NCI-H2107 treated with DMSO at 0.1 percent for 48 hours (cell line): ENCODE data around the gene TRAF4.

Experiments used
- DNase-seq: peaks from one replicate; lab custom pipeline; 2025; ENCODE audit not compliant: unreplicated experiment; lab: John Stamatoyannopoulos, UW

The TRAF4 gene, protein sequence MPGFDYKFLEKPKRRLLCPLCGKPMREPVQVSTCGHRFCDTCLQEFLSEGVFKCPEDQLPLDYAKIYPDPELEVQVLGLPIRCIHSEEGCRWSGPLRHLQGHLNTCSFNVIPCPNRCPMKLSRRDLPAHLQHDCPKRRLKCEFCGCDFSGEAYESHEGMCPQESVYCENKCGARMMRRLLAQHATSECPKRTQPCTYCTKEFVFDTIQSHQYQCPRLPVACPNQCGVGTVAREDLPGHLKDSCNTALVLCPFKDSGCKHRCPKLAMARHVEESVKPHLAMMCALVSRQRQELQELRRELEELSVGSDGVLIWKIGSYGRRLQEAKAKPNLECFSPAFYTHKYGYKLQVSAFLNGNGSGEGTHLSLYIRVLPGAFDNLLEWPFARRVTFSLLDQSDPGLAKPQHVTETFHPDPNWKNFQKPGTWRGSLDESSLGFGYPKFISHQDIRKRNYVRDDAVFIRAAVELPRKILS

DNA sequence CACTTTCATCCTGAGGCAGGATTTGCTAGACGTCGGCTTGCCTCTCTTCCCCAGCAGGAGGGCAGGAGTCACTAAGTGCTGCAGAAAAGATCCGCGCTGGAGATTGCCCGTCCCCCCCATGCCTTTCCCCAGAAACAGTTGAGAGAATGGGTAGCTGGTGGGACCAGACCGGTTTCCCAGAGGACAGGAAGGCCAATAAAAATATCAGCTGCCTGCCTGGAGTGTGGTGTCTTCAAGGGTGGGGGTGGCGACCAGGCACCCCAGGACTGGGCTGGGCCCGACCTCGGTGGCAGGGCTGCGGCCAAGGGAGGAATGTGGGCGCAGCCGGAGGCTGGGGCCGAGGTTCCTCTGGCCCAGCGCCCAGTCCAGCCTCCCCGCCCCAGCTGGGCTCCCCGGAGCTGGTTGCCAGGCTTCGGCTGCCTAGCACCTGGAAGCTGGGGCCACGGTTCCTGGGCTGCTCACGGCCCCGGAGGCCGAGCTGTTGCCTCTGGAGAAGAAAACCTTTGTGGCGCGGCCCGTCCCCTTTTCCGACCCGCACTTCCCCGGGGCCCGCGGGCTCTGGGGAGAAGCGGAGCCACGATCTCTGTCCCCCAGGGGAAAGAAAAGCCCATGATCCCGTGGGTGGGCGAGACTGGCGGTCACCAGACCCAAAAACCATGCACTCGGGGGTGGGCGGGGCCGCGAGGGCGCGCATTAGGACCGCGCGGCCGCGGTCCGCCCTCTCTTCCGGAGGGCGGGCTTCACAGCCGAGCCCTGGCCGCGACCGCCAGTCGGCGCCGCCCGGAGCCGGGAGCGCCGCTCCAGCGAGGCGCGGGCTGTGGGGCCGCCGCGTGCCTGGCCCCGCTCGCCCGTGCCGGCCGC, at the start of gene TRAF4:
TSS of gene TRAF4 (plus strand) at position 769 of the 861 bp plus-strand sequence. CDS start 102 bp downstream, outside the sequence.
- DNase-seq, result peak; percentile 74

DNA sequence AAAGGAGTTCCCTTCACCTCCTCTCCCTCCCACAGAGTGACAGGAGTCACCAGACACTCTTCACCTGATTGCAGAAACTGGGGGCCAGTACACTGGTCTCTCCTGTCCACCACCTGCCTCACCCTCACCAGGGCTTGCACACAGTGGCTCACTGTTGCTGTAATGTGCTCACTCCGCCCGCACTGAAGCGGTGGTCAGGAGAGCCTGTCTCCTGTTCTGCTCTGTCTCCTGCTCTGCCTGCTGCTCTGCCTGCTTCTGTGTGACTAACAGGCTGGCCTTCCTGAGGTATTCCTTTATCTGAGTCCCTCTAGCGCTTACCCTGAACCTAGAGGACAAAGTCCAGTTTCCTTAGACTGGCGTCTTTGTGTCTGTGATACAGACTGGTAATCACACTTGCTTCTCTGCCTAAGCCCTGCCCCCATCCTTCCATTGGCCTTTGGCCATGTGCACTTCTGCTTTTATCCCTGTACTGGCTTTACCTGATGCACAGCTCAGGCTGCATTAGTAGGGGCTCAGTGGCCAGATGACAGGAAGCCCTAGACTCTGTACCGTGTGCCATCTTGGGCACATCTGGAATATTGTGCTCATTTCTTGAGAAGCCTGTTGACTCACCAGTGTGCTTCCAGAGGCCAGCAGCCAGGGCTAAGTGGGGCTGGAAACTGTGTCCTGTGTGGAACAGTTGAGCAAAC, 45.4 kb upstream of the TRAF4 start:
- DNase-seq, result no peak

DNA sequence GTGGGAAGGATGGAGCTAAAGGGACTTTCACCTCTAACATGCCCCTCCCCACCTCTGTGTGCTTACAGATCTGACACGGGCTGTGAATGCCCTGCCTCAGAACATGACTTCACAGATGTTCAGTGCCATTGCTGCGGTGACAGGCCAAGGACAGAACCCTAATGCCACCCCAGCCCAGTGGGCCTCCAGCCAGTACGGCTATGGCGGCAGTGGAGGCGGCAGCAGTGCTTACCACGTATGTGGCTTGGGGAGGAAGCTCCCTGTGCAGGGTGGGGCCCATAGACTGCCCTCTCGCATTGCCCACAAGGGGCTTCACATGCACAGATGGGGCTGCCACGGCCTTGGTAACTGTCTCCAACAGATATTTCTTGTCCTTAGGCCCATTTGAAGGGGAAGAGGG, 43.5 kb upstream of the TRAF4 start:
- no peak for DNase-seq

DNA sequence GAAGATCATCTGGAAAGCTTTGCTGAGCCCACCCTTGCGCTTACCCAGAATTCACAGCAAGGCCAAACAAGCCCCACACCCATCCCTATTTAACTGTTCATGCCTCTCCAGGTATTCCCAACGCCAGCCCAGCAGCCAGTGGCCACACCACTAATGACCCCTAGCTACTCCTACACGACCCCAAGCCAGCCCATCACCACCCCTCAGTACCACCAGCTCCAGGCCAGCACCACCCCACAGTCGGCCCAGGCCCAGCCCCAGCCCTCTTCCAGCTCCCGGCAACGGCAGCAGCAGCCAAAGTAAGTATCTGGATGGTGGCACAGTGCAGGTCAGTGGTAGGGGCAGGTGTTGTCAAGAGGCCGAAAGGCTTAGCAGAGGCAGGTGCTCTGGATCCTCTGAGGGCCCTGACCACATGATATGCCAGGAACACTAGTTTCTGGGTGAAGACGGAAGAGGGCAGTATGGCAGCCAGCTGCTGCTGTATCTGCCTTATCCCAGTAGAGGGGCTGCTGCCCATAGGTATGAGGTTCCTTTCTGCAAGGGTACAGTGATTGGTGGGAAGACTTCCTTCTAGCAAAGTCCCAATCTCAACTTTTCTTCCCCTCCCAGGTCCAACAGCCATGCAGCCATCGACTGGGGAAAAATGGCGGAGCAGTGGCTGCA, 42.9 kb upstream of the TRAF4 start:
- no peak for DNase-seq

DNA sequence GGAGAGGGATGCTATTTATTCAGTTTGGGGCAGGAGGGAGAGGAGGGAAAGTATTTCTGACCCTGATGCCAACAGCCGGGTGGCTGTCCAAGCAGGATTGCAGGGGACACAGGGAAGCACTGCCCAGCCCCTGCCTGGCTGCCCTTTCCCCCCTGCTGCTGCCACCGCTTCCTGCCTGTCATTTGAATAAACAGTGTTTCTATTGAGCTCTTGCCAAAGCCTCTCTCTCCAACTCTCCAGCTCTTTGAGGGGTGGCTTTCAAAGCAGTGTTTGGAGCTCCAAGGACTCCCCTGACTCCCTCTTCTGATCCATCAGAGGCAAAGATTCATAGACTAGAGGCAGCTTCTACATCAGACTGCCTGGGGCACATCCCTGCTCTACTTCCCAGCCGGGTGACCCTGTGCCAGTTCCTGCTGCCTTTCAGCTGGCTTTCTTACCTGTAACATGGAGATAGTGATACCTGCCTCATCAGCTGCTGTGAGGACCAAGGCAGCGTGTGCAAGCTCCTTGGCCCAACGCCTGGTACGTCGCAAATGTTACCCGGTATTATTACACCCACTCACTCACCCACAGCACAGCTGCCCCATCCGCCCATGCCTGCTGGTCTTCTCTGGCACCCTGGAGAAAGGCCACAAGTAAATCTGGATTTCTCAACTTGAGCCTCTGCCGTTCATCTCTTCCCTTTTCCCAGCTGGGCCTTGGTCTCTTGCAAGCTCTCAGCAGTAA, 41.6 kb upstream of the TRAF4 start:
- no peak for DNase-seq

DNA sequence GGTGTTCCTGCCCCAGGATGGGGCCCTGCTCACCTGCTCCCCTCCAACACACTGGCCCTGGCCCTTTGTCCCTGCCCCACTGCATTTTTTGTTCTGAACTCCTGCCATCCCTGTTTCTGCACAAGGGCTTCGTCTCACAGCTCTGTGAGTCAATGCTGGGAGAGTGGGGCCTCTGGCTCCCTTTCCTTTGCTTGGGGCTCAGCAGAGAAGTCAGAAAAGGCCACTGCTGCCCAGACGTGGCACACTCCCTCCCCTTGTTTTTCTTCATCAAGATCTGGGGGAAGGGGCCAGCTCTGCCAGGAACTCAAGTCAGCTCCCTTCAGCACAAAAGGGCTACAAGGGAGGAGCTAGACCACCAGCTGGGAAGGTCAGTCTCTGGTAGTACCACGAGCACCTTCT, 41.1 kb upstream of the TRAF4 start:
- no peak for DNase-seq

DNA sequence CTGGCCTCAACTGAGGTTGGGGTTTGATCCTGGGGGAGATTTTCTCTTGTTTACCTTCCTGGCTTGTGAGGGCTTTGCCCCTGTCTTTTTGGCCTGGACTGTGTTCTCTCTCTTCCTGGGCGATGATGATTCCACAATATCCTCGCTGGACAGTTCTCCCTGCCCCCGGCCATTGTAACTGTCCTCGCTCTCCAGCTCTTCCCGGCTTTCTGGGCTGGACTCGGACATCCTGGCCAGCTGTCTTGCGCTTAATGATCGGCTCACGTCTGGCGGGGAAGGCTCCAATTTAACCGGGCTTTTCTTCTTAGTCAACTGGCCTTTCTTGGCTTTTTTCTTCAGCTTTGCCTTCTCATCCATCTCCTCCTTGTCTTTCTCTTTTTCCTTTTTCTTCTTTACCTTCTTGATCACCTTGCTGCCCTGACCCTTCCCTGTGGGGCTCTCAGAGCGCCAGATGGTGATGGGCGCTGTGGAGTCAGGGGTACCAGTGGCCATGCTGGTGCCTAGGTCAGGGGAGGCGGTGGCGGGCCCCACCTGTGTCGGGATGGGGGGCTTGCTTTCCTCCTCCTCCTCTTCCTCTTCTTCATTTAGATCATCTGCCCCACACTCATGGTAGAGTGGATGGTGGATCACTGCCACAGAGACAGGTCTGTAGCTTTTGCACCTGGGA, 40.1 kb upstream of the TRAF4 start:
- no peak for DNase-seq

DNA sequence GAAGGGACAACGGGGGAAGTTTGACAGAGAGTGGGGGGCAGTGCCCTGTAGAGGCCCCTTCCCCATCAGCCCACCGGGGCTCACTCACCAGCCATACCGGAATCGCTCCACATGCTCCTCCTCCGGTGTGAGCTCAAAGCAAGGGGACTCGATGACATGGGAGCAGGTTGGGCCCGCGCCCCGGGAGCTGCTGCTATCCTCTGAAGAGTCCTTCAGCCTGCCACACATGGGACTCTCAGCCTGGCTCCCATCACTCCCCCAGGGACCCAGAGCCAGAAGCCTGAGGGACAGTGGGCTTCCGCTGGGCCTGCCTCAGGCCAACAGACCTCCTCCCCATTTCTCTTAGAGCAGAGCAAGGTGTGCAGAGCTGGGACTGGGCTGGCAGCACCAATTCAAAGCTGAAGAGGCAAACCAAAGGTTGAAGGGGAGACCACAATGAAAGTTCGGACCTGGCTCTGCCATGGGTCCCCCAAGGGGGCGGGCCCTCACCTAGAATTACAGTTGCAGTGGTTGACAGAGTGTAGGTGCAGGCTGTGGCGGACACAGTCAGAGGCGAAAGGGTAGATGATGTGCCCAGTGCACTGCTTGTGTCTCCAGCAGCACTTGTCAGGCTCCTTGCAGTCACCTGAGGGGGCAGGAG, 39.5 kb upstream of the TRAF4 start:
- DNase-seq, result no peak

DNA sequence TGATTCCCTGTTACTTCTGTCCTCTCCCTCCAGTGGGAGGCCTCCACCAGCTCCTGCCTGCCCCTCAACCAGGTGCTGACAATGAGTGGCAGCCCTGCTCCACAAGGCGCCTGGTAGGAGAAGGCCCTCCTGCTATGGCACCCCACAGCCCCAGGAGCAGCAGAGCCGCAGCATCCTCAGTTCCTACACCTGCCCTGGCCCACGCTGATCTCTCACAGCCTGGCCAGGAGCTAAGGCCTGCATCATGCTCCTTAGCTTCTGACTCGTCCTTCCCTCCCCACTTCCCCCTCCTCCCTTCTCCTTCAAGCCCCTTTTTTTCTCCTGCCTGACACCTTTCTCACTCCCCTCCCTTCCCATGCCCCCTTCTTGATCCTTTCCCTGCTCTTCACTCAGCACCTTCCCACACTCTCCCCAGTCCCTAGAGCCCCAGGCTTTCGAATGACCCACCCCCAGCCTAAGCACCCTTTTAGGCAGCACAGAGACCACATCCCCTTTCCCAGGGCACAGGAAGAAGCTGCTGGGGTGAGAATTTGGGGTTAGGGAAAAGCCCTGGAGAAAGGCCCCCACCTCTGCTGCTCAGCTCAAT, 38.6 kb upstream of the TRAF4 start:
- no peak for DNase-seq

DNA sequence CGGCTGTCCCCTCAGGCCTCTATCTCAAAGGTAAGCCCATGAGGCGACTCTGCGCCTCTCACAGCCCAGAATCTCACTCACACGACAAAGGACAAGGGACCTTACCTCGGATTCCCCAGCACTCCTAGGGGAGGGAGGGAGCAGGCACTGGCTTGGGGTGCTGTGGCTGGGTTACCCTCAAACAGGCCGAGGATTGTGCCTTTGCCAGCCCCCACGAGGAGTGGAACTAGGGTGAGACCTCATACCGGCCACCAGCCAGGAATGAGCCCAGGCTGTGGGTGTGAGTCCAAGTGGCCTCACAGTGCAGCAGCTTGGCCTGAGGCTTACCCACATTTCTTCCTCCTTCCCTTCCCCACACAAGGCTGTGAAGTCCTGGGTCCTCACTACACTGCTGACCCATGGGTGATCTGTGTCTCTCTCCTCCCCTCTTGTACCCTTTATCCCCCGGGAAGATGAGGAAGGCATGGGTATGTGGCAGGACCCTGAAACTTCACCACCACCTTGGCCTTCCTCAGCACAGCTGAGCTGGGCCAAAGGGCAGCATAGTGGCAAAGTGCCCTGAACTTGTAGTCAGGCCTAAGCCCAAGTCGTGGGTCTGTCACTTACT, 38.0 kb upstream of the TRAF4 start:
- no peak for DNase-seq

DNA sequence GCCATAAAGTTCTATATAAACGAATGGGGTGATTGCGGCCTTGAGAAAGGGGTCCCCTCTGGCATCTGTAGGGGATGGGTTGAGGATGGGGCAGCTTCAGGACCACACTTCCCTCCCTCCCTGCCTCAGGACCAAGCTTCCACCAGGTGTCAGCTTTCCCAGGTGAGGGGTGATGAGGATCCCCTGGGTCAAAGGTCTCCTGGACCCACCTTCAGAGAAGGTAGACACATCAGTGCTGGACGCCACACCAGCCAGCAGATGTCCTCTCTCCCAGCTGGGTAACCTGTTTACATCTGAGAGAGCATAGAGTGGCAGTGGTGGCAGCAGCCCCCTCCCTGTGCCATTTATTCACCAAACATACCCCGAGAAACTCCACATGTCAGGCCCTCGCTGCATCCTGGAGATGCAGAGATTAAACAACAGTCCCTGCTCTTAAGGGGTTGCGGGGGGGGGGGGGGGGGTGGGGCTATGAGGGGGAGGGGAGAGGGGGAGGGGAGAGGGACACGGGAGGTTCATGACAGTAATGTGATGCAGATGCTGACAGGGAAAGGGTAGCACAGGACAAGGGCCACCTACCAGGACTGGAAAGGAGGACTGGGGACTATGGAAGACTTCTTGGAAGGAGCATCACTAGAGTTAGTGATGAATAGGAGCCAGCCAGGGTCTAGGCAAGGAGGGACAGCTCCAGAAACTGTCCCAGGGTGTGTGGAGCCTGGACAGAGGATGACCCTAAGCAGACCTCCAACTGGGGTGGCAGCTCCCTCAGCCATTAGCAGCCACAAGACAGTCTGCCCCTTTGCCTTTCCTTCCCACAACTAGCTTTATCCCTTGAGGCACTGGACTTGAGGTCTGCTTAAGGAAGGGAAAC, 37.1 kb upstream of the TRAF4 start:
- no peak for DNase-seq

DNA sequence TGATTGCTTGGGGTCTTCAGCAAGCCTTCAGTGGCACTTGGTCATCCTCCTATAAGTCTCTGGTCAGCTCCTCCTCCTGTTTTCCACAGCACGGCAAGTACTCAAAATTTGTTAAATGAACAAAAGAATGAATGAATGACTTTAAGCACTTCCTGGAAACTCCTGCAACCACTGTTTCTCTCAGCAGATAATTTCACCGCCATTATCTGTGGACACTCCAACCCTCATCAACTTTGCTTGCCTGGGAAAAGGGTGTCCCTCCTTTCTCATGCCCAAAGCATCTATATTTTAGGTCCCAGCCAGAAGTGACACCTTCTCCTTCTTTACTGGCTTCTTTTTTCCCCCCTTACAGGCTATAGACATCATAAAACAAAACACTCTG, 36.5 kb upstream of the TRAF4 start:
- no peak for DNase-seq

DNA sequence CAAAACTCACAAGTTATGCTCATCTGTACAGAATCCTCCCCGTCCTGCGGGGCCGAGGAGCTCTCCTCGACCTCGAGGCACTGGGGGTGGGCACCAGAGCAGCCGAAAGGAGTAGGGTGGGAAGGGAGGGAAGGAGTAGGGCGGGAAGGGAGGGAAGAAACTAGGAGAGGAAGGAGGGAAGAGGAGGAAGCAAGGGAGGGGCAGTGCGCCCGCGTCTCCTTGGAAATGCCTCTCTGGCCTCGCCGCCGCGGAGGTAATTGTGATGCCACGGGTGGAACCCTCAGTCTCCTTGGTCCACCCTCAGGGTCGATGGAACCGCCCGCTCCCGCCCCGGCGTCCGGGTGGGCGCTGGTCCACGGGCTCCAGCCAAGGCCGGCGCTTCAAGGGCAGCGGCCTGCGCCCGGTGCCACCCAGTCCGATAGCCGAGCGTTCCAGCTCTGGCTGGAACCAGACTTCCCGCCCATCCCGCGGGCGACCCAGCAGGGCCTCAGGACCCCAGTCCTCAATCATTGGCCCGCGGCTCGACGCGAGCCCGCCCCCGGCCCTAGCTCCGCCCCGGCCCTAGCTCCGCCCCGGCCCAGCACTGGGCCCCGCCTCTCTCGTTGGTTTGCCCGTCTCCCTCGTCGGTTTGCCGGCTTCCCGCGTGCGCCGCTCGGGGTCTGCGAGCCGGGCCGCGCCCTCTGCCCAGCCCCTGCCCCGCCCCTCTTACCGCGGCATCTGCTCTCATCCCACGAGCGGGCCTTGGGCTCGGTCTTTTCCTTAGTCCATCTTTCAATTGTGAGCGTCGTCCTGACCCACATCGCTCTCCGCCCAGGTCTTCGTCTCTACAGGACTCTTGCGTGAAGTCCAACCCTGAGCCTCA, 32.7 kb upstream of the TRAF4 start:
- DNase-seq, result peak; percentile 67

DNA sequence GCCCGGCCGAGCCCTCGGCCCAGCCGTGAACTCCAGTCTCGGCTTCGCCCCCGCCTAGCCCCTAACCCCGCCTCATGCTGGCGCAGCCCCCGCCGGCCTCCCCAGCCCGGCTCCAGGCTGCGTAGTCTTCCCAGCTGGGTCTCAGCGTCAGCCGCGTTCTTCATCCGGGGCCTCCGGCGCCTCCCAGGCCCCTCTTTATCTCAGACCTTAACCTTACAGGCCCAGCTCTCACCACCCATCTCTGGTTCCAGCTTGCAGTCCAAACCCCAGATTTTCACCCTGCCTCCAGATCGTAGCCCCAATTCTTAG, 32.1 kb upstream of the TRAF4 start, which contains the start of gene PROCA1:
TSS of gene PROCA1 (minus strand) at position 166 of the 309 bp plus-strand sequence. CDS start 228 bp downstream, outside the sequence.
- no peak for DNase-seq

DNA sequence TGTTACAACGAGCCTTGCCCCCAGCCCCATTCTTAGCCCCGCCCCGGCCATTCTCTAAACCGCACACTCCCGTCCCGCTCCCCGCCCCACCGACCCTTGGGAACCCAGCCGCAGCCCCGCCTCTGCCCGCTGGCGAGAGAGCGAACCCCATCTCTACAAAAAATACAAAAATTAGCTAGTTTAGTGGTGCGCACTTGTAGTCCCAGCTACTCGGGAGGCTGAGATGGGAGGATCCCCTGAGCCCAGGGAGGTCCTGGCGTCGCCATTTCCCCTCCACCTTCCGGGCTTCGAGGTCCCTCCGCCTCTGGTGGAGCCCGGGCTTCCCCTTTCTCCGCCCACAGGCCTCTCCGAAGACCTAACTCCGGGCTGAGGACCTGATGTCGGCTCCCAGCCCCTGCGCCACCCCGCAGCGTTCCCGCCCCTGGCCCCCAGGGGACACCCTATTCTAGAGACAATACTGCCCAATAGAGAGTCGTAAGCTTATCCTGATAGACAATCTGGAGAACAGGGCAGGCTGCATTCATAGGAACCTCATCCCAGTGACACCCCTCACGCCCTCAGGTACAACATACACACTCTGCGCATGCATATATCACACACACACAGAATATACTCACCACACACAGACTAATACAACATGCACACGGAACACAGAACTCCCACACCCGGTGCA, 31.6 kb upstream of the TRAF4 start:
- DNase-seq, result no peak
